Measurements from ENCODE around the gene IL32.

IL32 gene

GRCh38 chr16:3029491-3030221, 35.8 kb upstream of the IL32 start:
- Histone ChIP-seq H3K9me3 (ENCODE audit: control insufficient read depth, insufficient read depth, low read length) (no peaks in the 10 kb centered on the region), H3K4me1 (ENCODE audit: control insufficient read depth, insufficient read depth, low read length) (peaks cover 5% of the 10 kb centered on the region), H3K27me3 (ENCODE audit: control insufficient read depth, insufficient read depth, low read length) (no peaks in the 10 kb centered on the region), H3K4me3 (ENCODE audit: low read length) (no peak overlapping the region), H3K27ac (ENCODE audit: low read length) (no peak overlapping the region), H3K36me3 (ENCODE audit: control insufficient read depth, insufficient read depth, low read length) (peaks cover 12% of the 10 kb centered on the region)
- WGBS (ENCODE audit: insufficient coverage, insufficient read length), result no CpG with 5 or more reads among the region's 59 CpGs
- no peak for DNase-seq (ENCODE audit: low read depth, low spot score)

GRCh38 chr16:3030222-3031212, 34.9 kb upstream of the IL32 start:
- WGBS (ENCODE audit: insufficient coverage, insufficient read length), result no CpG with 5 or more reads among the region's 33 CpGs
- Histone ChIP-seq H3K27me3 (ENCODE audit: control insufficient read depth, insufficient read depth, low read length) (no peaks in the 10 kb centered on the region), H3K27ac (ENCODE audit: low read length) (no peak overlapping the region), H3K9me3 (ENCODE audit: control insufficient read depth, insufficient read depth, low read length) (no peaks in the 10 kb centered on the region), H3K4me3 (ENCODE audit: low read length) (no peak overlapping the region), H3K36me3 (ENCODE audit: control insufficient read depth, insufficient read depth, low read length) (peaks cover 12% of the 10 kb centered on the region), H3K4me1 (ENCODE audit: control insufficient read depth, insufficient read depth, low read length) (peaks cover 5% of the 10 kb centered on the region)
- no peak for DNase-seq (ENCODE audit: low read depth, low spot score)

- no peak overlapping the region for H3K27ac ChIP-seq (ENCODE audit: low read length)
- no peaks in the 10 kb centered on the region for H3K27me3 ChIP-seq (ENCODE audit: control insufficient read depth, insufficient read depth, low read length)
- DNase-seq (ENCODE audit: low read depth, low spot score), result no peak
- WGBS (ENCODE audit: insufficient coverage, insufficient read length), result no CpG with 5 or more reads among the region's 7 CpGs
- no peaks in the 10 kb centered on the region for H3K9me3 ChIP-seq (ENCODE audit: control insufficient read depth, insufficient read depth, low read length)
- H3K4me1 ChIP-seq (ENCODE audit: control insufficient read depth, insufficient read depth, low read length), result peaks cover 5% of the 10 kb centered on the region
- H3K36me3 ChIP-seq (ENCODE audit: control insufficient read depth, insufficient read depth, low read length), result no peaks in the 10 kb centered on the region
- H3K4me3 ChIP-seq (ENCODE audit: low read length), result no peak overlapping the region
These were observed 32.8 kb upstream of the IL32 start for GRCh38 chr16:3032624-3033023.

GRCh38 chr16:3035289-3035971, 30.0 kb upstream of the IL32 start:
- H3K9me3 ChIP-seq (ENCODE audit: control insufficient read depth, insufficient read depth, low read length), result no peaks in the 10 kb centered on the region
- no CpG with 5 or more reads among the region's 19 CpGs for WGBS (ENCODE audit: insufficient coverage, insufficient read length)
- peaks cover 4% of the 10 kb centered on the region for H3K4me1 ChIP-seq (ENCODE audit: control insufficient read depth, insufficient read depth, low read length)
- no peak overlapping the region for H3K27ac ChIP-seq (ENCODE audit: low read length)
- no peaks in the 10 kb centered on the region for H3K27me3 ChIP-seq (ENCODE audit: control insufficient read depth, insufficient read depth, low read length)
- DNase-seq (ENCODE audit: low read depth, low spot score), result no peak
- H3K36me3 ChIP-seq (ENCODE audit: control insufficient read depth, insufficient read depth, low read length), result no peaks in the 10 kb centered on the region
- peak overlapping the region; percentile 60; the same call in 1 of the 2 replicates for H3K4me3 ChIP-seq (ENCODE audit: low read length)

GRCh38 chr16:3035972-3036725, 29.3 kb upstream of the IL32 start:
- Histone ChIP-seq H3K4me3 (ENCODE audit: low read length) (peak overlapping the region; percentile 60; the same call in 1 of the 2 replicates), H3K4me1 (ENCODE audit: control insufficient read depth, insufficient read depth, low read length) (peaks cover 4% of the 10 kb centered on the region), H3K36me3 (ENCODE audit: control insufficient read depth, insufficient read depth, low read length) (no peaks in the 10 kb centered on the region), H3K9me3 (ENCODE audit: control insufficient read depth, insufficient read depth, low read length) (no peaks in the 10 kb centered on the region), H3K27ac (ENCODE audit: low read length) (no peak overlapping the region), H3K27me3 (ENCODE audit: control insufficient read depth, insufficient read depth, low read length) (no peaks in the 10 kb centered on the region)
- DNase-seq (ENCODE audit: low read depth, low spot score), result no peak
- WGBS (ENCODE audit: insufficient coverage, insufficient read length), result no CpG with 5 or more reads among the region's 40 CpGs

GRCh38 chr16:3036726-3037315, 28.6 kb upstream of the IL32 start, which contains the start of gene BICDL2:
BICDL2 (minus strand) TSS chr16:3036944; CDS start chr16:3035496, 1,448 bp downstream.
- WGBS (ENCODE audit: insufficient coverage, insufficient read length), result no CpG with 5 or more reads among the region's 44 CpGs
- Histone ChIP-seq H3K27me3 (ENCODE audit: control insufficient read depth, insufficient read depth, low read length) (no peaks in the 10 kb centered on the region), H3K36me3 (ENCODE audit: control insufficient read depth, insufficient read depth, low read length) (no peaks in the 10 kb centered on the region), H3K27ac (ENCODE audit: low read length) (no peak within 1 kb of the TSS), H3K4me1 (ENCODE audit: control insufficient read depth, insufficient read depth, low read length) (peaks cover 2% of the 10 kb centered on the region; the same call in 1 of the 2 replicates), H3K9me3 (ENCODE audit: control insufficient read depth, insufficient read depth, low read length) (no peaks in the 10 kb centered on the region), H3K4me3 (ENCODE audit: low read length) (peak within 1 kb of the TSS; percentile 60; the same call in 1 of the 2 replicates)
- no peak for DNase-seq (ENCODE audit: low read depth, low spot score)

- DNase-seq (ENCODE audit: low read depth, low spot score), result no peak
These were observed 27.2 kb upstream of the IL32 start for GRCh38 chr16:3038256-3038655.

GRCh38 chr16:3038896-3039295, 26.5 kb upstream of the IL32 start:
- Histone ChIP-seq H3K4me3 (ENCODE audit: low read length) (no peak overlapping the region), H3K36me3 (ENCODE audit: control insufficient read depth, insufficient read depth, low read length) (no peaks in the 10 kb centered on the region), H3K9me3 (ENCODE audit: control insufficient read depth, insufficient read depth, low read length) (no peaks in the 10 kb centered on the region), H3K27me3 (ENCODE audit: control insufficient read depth, insufficient read depth, low read length) (no peaks in the 10 kb centered on the region), H3K27ac (ENCODE audit: low read length) (no peak overlapping the region), H3K4me1 (ENCODE audit: control insufficient read depth, insufficient read depth, low read length) (peaks cover 2% of the 10 kb centered on the region; the same call in 1 of the 2 replicates)
- no peak for DNase-seq (ENCODE audit: low read depth, low spot score)
- no CpG with 5 or more reads among the region's 5 CpGs for WGBS (ENCODE audit: insufficient coverage, insufficient read length)

More at GRCh38 chr16:3038256-3038655, 27.2 kb upstream of the IL32 start:
- H3K27ac ChIP-seq (ENCODE audit: low read length), result no peak overlapping the region
- no peaks in the 10 kb centered on the region for H3K9me3 ChIP-seq (ENCODE audit: control insufficient read depth, insufficient read depth, low read length)
- no peaks in the 10 kb centered on the region for H3K27me3 ChIP-seq (ENCODE audit: control insufficient read depth, insufficient read depth, low read length)
- no CpG with 5 or more reads among the region's 11 CpGs for WGBS (ENCODE audit: insufficient coverage, insufficient read length)
- H3K4me1 ChIP-seq (ENCODE audit: control insufficient read depth, insufficient read depth, low read length), result peaks cover 2% of the 10 kb centered on the region; the same call in 1 of the 2 replicates
- H3K36me3 ChIP-seq (ENCODE audit: control insufficient read depth, insufficient read depth, low read length), result no peaks in the 10 kb centered on the region
- H3K4me3 ChIP-seq (ENCODE audit: low read length), result no peak overlapping the region

GRCh38 chr16:3042376-3042775, 23.1 kb upstream of the IL32 start:
- no peak overlapping the region for H3K4me3 ChIP-seq (ENCODE audit: low read length)
- no peaks in the 10 kb centered on the region for H3K36me3 ChIP-seq (ENCODE audit: control insufficient read depth, insufficient read depth, low read length)
- no peaks in the 10 kb centered on the region for H3K9me3 ChIP-seq (ENCODE audit: control insufficient read depth, insufficient read depth, low read length)
- no peak overlapping the region for H3K27ac ChIP-seq (ENCODE audit: low read length)
- no CpG with 5 or more reads among the region's 3 CpGs for WGBS (ENCODE audit: insufficient coverage, insufficient read length)
- H3K27me3 ChIP-seq (ENCODE audit: control insufficient read depth, insufficient read depth, low read length), result no peaks in the 10 kb centered on the region
- DNase-seq (ENCODE audit: low read depth, low spot score), result no peak
- H3K4me1 ChIP-seq (ENCODE audit: control insufficient read depth, insufficient read depth, low read length), result peaks cover 4% of the 10 kb centered on the region
